RWPE1 (cell line): Measurements from ENCODE around the gene SH3PXD2A.

Experiments used
- CTCF ChIA-PET: fragments of 350-600 bp; sonication (Branson Sonifier 250); formaldehyde crosslinking; extraction: SDS; loops from one replicate; lab custom pipeline; 2021; lab: Yijun Ruan, JAX
- POLR2A ChIA-PET: fragments of 400-600 bp; formaldehyde crosslinking; extraction: SDS; loops from one replicate; lab custom pipeline; 2020; ENCODE audit warnings: antibody characterized with exemption; ENCODE audit not compliant: low non-redundant PET; lab: Yijun Ruan, JAX
- DNase-seq: peaks from one replicate; pipeline ENCODE4 v3.0.0; 2012; ENCODE audit warnings: low spot score
- H3K27ac ChIP-seq: fragments of 450-650 bp; 2 replicates; pipeline ENCODE4 v1.5.1; 2017
- TF ChIP-seq, protein P1 (sequence below): fragments of 450-650 bp; conservative IDR thresholded peaks from 2 replicates; pipeline ENCODE4 v1.5.1; 2017; ENCODE audit warnings: low read depth, mild to moderate bottlenecking

The SH3PXD2A gene

DNA sequence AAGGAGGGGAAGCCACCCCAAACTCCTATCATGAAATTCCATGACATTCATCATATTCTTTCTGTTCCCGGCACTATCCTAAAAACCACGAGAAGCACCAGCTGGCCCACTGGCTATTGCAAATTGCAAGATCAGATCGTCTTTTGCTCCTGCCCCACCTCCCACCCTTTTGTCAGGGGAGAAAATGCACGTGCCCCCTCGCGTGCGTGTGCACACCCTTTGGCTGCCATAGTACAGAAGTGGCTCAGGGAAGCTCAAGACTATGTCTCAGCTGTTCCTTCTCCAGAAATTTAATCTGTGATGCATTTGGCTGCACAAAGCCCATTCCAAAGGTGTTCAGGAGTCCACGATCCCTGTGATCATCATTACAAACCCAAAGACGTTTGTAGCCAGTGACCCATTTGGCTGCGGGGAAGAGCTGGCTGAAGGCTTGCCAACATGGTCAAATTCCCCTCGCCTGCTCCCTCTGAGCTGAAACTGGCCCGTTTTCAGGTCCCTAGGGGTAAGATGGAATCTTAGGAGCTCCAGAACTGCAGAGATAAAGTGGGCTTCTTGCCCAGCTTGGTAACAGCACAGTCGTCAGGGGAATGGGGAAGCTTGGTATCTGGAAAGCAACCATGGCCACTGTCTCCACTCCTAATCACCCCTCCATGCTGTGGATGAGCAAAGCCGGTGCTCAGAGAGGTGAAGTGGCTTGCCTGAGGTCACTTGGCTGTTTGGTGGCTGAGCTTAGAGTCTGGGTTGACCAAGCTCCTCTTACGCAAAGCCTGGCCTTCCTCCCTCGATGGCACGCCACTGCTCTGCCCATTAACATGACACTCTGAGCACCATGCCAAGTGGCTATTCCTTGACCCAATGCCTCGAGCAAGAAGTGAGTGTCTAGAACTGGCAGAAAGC, 206.5 kb downstream of the SH3PXD2A start:
- CTCF ChIA-PET, result no interaction called here
- DNase-seq, result no peak
- POLR2A ChIA-PET, result no interaction called here
- TF ChIP-seq, protein P1, sequence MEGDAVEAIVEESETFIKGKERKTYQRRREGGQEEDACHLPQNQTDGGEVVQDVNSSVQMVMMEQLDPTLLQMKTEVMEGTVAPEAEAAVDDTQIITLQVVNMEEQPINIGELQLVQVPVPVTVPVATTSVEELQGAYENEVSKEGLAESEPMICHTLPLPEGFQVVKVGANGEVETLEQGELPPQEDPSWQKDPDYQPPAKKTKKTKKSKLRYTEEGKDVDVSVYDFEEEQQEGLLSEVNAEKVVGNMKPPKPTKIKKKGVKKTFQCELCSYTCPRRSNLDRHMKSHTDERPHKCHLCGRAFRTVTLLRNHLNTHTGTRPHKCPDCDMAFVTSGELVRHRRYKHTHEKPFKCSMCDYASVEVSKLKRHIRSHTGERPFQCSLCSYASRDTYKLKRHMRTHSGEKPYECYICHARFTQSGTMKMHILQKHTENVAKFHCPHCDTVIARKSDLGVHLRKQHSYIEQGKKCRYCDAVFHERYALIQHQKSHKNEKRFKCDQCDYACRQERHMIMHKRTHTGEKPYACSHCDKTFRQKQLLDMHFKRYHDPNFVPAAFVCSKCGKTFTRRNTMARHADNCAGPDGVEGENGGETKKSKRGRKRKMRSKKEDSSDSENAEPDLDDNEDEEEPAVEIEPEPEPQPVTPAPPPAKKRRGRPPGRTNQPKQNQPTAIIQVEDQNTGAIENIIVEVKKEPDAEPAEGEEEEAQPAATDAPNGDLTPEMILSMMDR, result no peak
- H3K27ac ChIP-seq, result peak overlapping the region; percentile 68

DNA sequence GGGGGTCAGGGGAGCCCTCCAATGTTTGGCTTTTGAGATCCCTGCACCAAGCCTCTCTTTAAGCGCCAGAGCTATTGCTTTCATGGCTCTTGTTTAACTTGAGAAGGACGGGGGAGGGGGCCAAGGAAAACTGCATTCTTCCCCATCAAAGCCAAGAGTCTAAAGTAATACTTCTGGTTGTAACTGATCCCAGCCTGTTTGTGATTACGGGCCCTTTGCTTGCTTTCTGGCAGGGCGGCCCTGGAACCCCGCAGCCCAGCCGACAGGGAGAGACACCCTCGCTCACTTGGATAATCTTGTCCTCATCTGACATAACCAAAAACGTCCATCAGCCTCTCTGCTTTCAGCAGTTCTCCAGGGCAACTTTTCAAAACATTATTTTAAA, 207.1 kb downstream of the SH3PXD2A start:
- ChIA-PET POLR2A (no interaction called here), CTCF (no interaction called here)
- TF ChIP-seq, protein P1, result no peak
- no peak for DNase-seq
- peak overlapping the region; percentile 68 for H3K27ac ChIP-seq

DNA sequence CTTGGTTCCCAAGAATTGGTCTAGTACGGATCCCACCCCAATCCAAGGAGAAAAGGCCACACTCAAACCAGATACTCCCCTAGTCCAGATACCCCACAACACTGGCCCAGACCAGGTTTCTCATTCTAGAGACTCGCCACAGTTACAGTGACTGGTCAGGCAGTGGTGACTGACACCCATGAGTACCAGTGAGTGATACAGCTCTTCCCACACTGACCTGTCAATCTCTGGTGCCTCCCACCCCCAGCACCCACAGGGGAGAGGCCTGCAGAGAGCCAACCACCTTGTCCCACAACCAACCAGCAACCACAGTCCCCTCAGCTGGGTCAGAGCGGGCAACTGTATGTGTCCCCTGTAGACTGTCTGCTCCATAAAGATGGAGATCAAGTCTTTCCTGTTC, 209.1 kb downstream of the SH3PXD2A start:
- DNase-seq, result no peak
- POLR2A ChIA-PET, result interaction anchor here (0.7 kb wide), 1 partner anchor 23 kb away, joined by 3 read pairs; no protein-coding TSS in a partner anchor
- peak overlapping the region; percentile 68 for H3K27ac ChIP-seq
- CTCF ChIA-PET, result no interaction called here
- TF ChIP-seq, protein P1, result no peak

DNA sequence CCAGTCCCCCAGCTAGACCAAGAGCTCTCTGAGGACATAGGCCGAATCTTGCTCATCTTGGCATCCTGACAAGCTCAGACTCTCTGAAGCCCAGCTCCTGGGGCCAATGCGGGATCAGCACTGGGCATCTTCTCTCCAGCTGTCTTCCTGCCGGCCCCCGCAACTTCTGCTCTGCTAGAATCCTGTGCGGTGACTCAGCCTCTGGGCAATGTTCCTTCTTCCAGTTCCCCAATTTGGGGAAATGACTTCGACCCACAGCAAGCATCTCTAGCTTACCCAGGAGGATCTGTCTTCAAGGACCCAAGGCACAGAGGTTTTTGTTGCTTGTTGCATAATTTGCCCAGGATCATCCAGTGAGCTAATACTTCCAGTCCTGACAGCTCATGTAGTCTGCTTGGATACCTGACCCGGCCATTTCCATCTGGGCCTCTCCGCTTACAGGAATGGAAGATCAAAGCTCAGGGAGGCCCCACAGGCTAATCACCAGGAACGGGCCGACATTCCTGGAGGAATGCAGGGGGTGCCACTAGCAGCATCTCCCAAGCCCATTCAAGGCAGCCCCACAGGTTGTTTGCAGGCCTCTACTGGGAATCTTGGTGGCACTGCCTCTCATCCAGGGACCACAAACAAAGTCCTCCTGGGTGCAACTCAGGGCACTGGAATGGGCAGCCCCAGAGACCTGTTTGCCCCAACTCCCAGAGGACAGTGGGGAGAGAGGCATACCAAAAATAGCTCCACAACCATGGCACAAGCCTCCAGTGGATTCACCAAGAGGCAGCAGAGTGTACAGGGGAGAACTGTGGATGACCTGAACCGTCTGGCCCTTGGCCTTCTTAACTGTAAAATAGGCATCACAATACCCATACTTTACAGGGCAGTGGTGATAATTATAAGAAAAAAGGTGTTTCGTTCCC, 210.0 kb downstream of the SH3PXD2A start:
- TF ChIP-seq, protein P1, result no peak
- ChIA-PET CTCF (interaction anchor here (0.6 to 1.2 kb wide), 2 partner anchors 41 to 495 kb away, joined by 3 to 8 read pairs; no protein-coding TSS in a partner anchor), POLR2A (no interaction called here)
- H3K27ac ChIP-seq, result peak overlapping the region; percentile 68
- DNase-seq, result peak; percentile 64

DNA sequence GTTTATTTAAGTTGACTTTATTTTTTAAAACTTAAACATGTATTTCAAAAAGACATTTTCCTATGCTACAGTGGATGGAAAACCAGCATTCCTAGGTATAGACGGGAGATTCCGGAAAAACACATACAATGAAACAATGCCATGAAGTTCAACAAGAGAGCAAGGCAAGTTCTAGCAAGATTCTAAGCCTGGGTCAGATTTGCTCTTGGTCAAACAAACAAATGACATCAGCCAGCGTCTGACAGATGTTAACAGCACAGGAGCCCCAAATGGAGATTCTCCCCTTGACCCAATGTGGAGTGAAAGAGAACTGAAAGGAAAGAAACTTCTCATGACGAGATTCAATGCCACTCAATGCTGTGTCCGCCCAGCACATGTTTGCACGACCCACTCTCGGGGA, 212.0 kb downstream of the SH3PXD2A start:
- TF ChIP-seq, protein P1, result no peak
- ChIA-PET POLR2A (interaction anchor here (0.7 kb wide), 1 partner anchor 59 kb away, joined by 8 read pairs; no protein-coding TSS in a partner anchor), CTCF (no interaction called here)
- peak overlapping the region; percentile 46 for H3K27ac ChIP-seq
- peak; percentile 54 for DNase-seq

DNA sequence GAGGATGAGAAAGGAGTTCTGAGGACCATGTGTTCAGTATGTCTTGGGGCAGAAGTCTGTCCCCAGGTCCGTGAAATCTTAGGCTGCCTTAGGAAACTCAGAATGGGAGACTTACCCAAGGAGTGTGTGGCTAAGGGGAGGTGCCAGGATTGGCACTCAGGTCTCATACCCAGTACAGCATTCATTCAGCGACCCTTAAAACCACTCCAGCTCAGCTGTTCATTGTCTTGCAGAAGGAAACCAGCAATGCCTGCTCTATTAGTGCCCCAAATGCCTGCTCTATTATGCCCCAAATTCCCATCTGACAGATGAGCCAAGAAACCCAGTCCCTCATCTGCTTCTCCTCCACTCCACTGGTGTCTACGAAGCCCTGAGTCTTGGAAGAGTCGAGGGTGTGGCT, 214.1 kb downstream of the SH3PXD2A start:
- no peak for DNase-seq
- ChIA-PET CTCF (interaction anchor here (0.6 kb wide), 1 partner anchor 49 kb away, joined by 3 read pairs; no protein-coding TSS in a partner anchor), POLR2A (no interaction called here)
- H3K27ac ChIP-seq, result peak overlapping the region; percentile 13; the same call in 1 of the 2 replicates
- TF ChIP-seq, protein P1, result no peak
